ENCODE results near the gene EFNA5.

EFNA5 gene

DNA sequence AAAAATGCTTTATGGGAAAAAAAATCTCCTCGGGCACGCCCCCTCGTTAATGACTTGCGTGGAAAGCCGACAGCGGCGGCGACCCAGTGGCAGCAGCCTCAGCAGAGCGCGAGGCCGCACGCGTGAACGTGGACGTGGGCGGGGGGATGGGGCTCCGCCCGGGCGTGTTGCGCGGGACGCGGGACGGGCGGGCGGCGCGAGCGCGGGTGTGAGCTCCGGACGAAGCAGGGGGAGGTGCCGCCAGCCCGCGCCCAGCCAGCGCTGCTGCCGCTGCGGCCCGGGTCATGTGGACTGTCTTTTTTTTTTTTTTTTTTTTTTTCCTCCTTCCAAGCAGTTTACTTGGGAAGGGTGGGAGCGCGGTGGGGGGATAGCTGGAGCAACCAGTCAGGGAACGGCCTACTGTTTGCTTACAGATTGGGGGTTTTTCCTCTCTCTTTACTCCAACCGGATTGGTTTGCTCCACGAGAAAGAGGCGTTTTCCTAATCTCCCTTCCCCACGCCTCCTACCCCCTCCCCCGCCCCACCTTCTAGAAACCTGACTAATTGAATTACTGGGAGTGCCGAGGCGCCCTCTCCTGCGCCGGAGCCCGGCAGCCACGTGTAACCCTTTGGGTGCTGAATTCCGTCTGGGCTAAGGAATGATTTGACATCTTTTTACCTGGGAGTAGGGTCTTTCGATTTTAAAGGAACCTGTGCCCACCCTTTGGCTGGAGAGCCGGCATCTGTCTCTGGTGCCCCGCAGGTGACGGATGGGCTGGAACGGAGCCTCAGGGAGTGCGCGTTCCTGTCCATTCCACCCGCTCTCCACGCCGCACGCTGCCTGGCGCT lies 1.7 kb upstream of the EFNA5 start:
- no peak for DNase-seq

DNA sequence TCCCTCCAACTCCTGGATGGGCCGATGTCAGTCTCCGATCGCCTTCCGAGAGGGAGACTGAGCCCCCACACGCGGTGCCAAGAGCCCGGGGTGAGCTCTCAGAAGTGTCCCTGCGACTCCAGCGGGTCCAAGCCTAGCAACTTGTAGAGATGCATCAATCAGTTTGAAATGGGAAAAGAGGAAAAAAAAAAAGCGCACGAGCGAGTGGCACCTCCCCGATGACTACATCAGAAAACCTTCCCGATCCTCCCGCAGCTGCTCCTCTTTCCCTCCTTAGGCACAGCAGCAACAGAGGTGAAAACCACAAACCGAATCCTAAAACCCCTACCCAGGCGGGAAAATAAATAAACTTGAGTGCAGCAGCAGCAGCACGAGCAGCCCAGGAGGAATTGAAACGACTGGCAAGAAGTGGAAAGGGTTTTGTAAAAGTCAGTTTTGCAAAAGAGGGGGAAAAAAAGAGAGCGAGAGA lies 1.0 kb upstream of the EFNA5 start:
- DNase-seq = no peak

GRCh38 chr5:107670087-107670931 lies 428 bp downstream of the EFNA5 start:
- DNase-seq = no peak

DNA sequence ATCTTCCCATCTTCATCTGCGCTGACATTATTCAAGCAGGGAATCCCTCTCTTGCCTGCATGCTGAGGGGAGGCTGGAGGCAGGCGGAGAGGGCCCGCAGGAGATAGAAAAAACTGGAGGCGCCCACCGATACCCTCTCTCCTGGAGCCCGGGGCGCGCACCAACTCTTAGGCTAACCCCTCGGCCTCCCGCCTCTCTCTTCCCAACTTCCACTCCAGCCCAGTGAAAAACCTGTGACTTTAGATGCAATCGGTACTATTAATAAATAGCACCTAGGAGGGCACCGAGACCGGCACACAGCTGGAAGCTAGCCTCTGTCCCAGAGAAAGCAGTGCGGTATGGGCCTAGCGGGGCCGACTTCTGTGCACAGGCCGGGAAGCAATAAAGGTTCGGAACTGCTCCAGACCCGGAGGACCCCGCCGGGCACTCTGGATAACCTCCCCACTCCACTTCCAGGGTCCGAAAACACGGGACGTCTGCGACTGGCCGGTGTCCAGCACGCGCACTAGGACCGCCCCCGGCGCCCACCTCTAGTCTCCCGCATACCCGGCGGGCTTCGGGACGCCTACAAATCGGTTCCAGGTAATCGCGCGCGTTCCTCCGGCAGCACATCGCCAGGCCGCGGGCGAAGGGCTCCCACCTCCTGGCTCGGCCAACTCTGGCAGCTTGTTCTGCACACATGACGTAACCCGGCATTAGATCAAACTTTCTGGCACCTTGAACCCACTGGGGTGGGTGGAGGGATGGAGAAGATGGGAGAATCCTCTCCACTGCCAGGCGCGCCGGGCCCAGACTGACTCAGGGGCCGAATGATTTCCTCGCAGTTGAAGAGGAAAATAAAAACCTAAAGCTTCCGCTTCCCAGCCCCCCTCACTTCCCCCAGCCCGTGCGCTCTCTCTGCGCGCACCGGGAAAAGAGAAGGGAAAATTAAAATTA lies 1.4 kb downstream of the EFNA5 start:
- no peak for DNase-seq

DNA sequence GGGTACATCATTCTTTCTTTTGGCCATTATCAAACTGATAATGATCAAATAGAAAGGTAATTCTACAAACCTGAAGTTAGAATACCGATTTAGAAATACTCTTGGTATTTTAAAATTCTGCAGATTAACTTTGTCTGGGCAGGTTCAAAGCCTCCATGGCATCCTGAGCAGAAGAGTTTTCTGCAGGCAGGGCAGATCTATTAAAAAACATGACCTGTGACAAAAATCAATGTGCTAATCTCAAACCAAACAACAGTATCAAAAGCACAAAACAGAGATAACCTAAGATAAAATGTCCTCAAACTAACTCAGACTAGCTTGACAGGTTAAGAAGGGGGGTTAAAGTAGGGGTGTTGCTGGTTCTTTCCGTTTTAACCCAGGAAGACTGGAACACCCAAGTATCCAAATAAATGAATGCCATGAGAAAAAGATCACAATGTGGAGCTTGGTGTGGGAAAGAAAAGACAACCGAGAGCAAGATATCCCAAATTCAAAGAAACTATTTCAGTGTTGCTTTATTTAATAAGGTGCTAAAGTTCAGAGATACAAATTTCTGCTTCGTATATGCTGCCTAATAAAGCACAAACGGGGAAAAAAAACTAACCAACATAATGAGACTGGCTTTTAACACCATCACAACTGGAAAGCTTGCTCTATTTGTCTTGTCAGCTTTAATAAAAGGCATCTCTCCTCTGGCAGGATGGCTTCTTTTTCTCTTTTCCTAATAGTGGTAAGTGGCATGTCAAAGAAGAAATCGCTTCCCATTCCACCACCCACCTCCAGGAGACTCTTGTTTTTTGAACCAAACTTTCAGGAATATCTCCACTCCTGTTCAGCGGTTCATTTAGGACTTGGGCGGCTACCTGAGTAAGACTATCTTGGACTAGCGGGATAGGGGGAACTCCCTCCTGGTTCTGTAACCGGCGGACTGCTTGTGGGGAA lies 2.3 kb downstream of the EFNA5 start:
- DNase-seq = no peak

- DNase-seq = no peak
These were observed 4.6 kb downstream of the EFNA5 start for GRCh38 chr5:107666051-107666655.

DNA sequence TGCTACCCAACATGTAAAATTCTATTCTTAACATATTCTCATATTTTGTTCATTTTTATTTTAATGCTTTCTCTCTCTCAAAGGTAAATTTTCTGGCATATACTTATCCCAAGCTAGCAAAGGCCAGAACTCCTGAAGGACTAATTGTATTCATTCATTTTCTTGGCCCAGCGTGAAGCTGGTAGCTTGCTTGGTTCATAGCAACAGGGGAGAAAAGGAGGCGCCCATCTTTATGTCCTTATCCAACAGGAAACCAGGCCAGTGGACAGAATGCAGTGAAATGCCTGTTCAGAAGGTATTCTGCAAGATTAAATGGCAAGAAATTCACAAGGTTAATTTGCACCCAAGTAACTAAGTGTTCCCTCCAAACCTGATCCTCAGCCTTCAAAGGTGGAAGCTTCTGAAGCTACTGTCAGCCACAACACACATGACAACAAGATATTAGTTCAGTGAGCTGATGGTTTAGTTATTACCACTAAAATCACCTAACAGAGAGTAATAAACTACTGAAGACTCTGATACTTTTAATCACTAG lies 5.6 kb downstream of the EFNA5 start:
- no peak for DNase-seq

DNA sequence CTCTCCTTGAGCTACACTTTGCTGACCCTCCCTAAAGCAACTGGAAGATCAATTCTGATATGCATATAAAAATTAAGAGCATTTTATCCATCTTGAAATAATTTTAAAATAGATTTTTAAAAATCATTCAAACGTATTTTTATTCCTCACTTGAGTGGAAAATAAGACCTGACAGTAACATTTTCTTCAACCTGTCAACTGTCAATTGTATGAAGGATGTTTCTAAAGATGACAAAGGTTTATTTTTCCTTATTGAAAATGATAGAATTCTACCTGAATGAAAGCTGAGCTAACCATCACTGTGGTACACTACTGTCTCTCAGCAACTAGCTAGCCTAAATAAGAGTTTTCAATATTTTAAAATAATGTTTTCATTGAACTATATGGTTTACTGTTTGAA lies 7.0 kb downstream of the EFNA5 start:
- no peak for DNase-seq

GRCh38 chr5:107661650-107662044 lies 9.1 kb downstream of the EFNA5 start:
- DNase-seq = no peak

DNA sequence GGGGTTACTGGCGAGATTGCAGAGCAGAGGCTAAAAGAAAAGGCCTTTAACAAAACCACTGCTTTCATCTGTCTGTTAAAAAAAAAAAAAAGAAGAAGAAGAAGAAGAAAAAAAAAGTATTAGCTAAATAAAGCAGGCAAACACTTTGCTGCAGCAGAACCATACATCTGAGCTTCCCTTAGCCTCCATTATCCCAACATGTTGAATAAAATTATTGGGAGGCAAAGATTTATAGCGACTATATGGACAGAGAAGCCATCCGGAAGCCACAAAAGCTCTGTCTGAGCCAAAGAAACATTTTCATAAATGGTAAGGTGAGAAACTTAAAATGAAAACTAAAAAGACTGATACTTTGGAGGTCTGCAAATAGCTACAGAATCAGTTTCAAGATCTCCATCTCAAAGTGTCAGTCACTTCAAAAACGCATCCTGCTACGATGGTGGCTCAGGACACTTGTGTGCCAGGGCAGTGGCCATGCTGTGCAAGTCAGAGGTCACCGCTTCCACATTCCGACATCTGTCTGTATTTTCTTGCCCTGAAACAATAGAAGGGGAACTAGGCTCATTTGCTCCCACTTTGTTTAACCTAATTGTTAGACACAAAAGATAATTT lies 9.6 kb downstream of the EFNA5 start:
- no peak for DNase-seq

GRCh38 chr5:107658528-107658927 lies 12.2 kb downstream of the EFNA5 start:
- DNase-seq = no peak

- DNase-seq = no peak
These were observed 14.9 kb downstream of the EFNA5 start for GRCh38 chr5:107655831-107656230.

- DNase-seq = no peak
These were observed 15.9 kb downstream of the EFNA5 start for GRCh38 chr5:107654827-107655226.

DNA sequence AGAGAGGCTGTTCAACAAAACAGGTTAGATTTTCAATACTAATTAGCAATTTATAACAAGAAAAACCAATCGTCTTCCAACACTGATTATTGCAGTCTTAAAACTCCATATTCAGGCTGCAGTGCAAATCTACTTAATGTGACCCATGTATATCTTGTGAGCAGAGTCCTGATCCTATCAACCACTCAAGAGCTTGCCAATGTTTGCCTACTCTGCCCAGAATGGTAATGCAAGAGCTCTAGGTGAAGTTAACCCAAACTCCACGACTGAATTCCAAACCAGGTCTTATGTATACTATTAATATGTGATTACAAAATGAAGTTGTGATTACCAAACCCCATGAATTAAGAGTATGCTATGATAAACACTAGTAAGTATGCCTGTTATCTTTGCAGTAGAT lies 17.1 kb downstream of the EFNA5 start:
- no peak for DNase-seq

DNA sequence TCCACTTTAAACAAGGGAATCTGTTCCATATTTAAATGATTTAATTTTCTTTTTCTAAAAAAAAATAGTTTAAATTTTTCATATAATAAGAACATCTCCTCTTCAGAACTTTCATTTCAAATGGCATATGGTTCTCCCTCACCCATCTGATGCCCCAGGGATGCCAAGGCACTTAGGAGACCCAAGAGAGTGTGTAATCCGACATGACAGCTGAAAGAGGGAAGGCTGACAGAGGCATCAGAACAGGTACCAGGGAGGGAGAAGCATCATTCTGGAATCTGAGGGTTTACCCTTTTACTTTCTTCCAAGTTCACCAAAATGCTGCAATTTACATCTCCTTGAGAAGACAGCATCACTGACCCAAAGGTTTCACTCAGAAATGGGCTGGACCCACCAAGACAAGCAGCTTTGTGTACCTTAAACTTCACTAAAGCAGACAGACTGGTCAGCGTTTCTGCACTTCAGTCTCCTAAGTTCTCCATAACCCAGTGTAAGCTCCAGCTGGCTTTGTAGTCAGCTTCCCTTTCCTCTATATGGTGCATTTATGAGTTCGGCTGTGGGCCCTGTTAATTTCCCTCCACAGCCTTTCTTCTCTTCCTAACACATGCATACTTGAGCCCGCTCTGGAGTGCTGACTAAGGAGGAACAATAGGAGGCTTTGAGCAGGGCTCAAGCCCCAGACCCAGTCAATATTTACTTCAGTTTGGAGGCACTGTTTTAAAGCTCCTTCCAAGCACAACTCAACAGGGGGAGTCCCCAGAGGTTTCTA lies 17.7 kb downstream of the EFNA5 start:
- DNase-seq = no peak

DNA sequence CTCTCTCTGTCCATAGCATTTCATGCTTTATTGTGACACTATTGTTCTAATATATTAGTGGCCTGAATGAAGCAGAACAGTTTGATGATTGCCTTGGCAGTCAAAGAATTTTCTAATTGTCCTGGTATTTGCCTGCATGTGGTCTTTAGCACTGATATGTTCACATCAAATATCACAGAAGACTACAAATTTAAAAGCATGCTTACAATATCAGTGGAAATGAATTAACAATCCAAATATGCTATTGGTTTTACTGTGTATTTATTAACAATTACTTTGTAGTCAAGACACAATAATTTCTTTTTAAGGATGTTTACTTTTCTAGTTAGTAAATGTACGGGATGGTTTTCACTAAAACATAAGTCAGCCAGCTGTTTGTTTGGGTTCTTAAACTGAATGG lies 18.3 kb downstream of the EFNA5 start:
- DNase-seq = no peak

GRCh38 chr5:107651325-107651724 lies 19.4 kb downstream of the EFNA5 start:
- DNase-seq = no peak

GRCh38 chr5:107646418-107646817 lies 24.3 kb downstream of the EFNA5 start:
- DNase-seq = no peak

GRCh38 chr5:107640568-107640967 lies 30.2 kb downstream of the EFNA5 start:
- no peak for DNase-seq

- DNase-seq = no peak
These were observed 30.7 kb downstream of the EFNA5 start for GRCh38 chr5:107639990-107640389.

Measured in effector CD8-positive, alpha-beta T cell (primary cell).